Suprapubic skin (tissue), 4 donors: ENCODE data around the gene DCAF17. TPM values are rescaled to one million over a fixed set of nuclear protein-coding genes. Genes with fewer than 3 reads are reported as not detected.
A peak's percentile ranks its signal among the peaks of the same experiment; 100 is the strongest.
"Not testable (repeated sequence)": the region's sequence is repeated elsewhere in the genome, so short reads cannot be mapped to it uniquely, and the experiment has no call there.

ENCODE experiments used
- DNase-seq, 2 donors: peaks; one replicate each; pipeline ENCODE4 v3.0.0-alpha.2; 2019; ENCODE audit warnings: low spot score in 2 of 2
- H3K27ac ChIP-seq: fragments of 200-600 bp; sonication (generic); one replicate; pipeline ENCODE4 v1.5.1; 2019
- H3K27me3 ChIP-seq: fragments of 200-600 bp; sonication (generic); one replicate; pipeline ENCODE4 v1.5.1; 2019
- H3K36me3 ChIP-seq: fragments of 200-600 bp; sonication (generic); one replicate; pipeline ENCODE4 v1.5.1; 2019
- H3K4me1 ChIP-seq: fragments of 200-600 bp; sonication (generic); one replicate; pipeline ENCODE4 v1.5.1; 2019
- H3K4me3 ChIP-seq: fragments of 200-600 bp; sonication (generic); one replicate; pipeline ENCODE4 v1.5.1; 2019; ENCODE audit warnings: mild to moderate bottlenecking
- H3K9me3 ChIP-seq: fragments of 200-600 bp; sonication (generic); one replicate; pipeline ENCODE4 v1.5.1; 2019
- CTCF ChIP-seq, 2 donors: fragments of 200-600 bp in 1 of 2; fragments of 450-650 bp in 1 of 2; sonication (generic) in 1 of 2; IDR thresholded peaks; one replicate each; pipeline ENCODE4 v1.5.1; 2016 to 2019; ENCODE audit warnings: antibody characterized with exemption in 2 of 2, mild to moderate bottlenecking in 1 of 2, moderate library complexity in 1 of 2
- EP300 ChIP-seq: sonication (generic); formaldehyde crosslinking; IDR thresholded peaks from one replicate; pipeline ENCODE4 v1.6.1; 2017; ENCODE audit warnings: antibody characterized with exemption
- POLR2A ChIP-seq, 2 donors: fragments of 450-650 bp; IDR thresholded peaks; one replicate each; pipeline ENCODE4 v1.6.1; 2017; ENCODE audit warnings: antibody characterized with exemption in 2 of 2, mild to moderate bottlenecking in 2 of 2, moderate library complexity in 2 of 2
- POLR2AphosphoS5 ChIP-seq, 3 donors: sonication (generic); formaldehyde crosslinking; IDR thresholded peaks; one replicate each; pipeline ENCODE4 v1.6.1; 2017; ENCODE audit warnings: antibody characterized with exemption in 3 of 3
- WGBS: methylation state at CpG from one replicate; pipeline ENCODE4 v1.1.5; 2018; 5-methylcytosine and 5-hydroxymethylcytosine counted together
- total RNA-seq, 4 donors: library from RNA; depleted of rRNA; stranded (reverse); fragments of >200 nt; gene quantifications; one replicate each; pipeline ENCODE4 v1.1.0, GENCODE V29; 2016

Gene DCAF17
- total RNA-seq, 4 donors from 2014 or later: 12.1 to 25.1 (median 15.1) TPM

- peaks cover 5% of the 10 kb centered on the region for H3K4me1 ChIP-seq
- H3K27ac ChIP-seq: no peak overlapping the region
- H3K9me3 ChIP-seq: no peaks in the 10 kb centered on the region
- H3K4me3 ChIP-seq: no peak overlapping the region
- no peaks in the 10 kb centered on the region for H3K27me3 ChIP-seq
- TF ChIP-seq CTCF (IDR thresholded peaks at IDR 0.05): no peak
- TF ChIP-seq POLR2A (IDR thresholded peaks at IDR 0.05): no peak
- TF ChIP-seq POLR2AphosphoS5 (IDR thresholded peaks at IDR 0.05): no peak
- no peak for TF ChIP-seq EP300
- peaks cover 3% of the 10 kb centered on the region for H3K36me3 ChIP-seq
- no peak for DNase-seq
- WGBS: 95% methylated on average over 2 of the region's 2 CpGs
Measured at GRCh38 chr2:171419333-171419732, 14.7 kb upstream of the DCAF17 start.

- 92% methylated on average over 3 of the region's 3 CpGs for WGBS
- no peaks in the 10 kb centered on the region for H3K27me3 ChIP-seq
- no peak overlapping the region for H3K27ac ChIP-seq
- no peaks in the 10 kb centered on the region for H3K9me3 ChIP-seq
- peaks cover under 1% of the 10 kb centered on the region for H3K4me1 ChIP-seq
- H3K4me3 ChIP-seq: no peak overlapping the region
- TF ChIP-seq CTCF (IDR thresholded peaks at IDR 0.05): no peak
- no peak for TF ChIP-seq POLR2A (IDR thresholded peaks at IDR 0.05)
- TF ChIP-seq POLR2AphosphoS5 (IDR thresholded peaks at IDR 0.05): no peak
- no peak for TF ChIP-seq EP300
- H3K36me3 ChIP-seq: peaks cover 3% of the 10 kb centered on the region
- DNase-seq: no peak
Measured at GRCh38 chr2:171420728-171421563, 13.1 kb upstream of the DCAF17 start.

- not testable (repeated sequence) for H3K27me3 ChIP-seq, H3K36me3 ChIP-seq, H3K27ac ChIP-seq, H3K4me3 ChIP-seq, DNase-seq, H3K4me1 ChIP-seq, H3K9me3 ChIP-seq
- WGBS: 94% methylated on average over 2 of the region's 2 CpGs
Measured at GRCh38 chr2:171422710-171423495, 11.1 kb upstream of the DCAF17 start.

GRCh38 chr2:171430516-171431410 is 3.3 kb upstream of the DCAF17 start:
- peaks cover 37% of the 10 kb centered on the region for H3K4me1 ChIP-seq
- peak overlapping the region; percentile 97 for H3K27ac ChIP-seq
- DNase-seq: no peak
- H3K36me3 ChIP-seq: no peaks in the 10 kb centered on the region
- no peak for TF ChIP-seq CTCF (IDR thresholded peaks at IDR 0.05)
- TF ChIP-seq POLR2A (IDR thresholded peaks at IDR 0.05): no peak
- no peak for TF ChIP-seq EP300
- no peak for TF ChIP-seq POLR2AphosphoS5 (IDR thresholded peaks at IDR 0.05)
- WGBS: 69% methylated on average over 7 of the region's 7 CpGs
- H3K9me3 ChIP-seq: no peaks in the 10 kb centered on the region
- H3K27me3 ChIP-seq: no peaks in the 10 kb centered on the region
- H3K4me3 ChIP-seq: no peak overlapping the region

GRCh38 chr2:171431677-171432167 is 2.3 kb upstream of the DCAF17 start:
- Histone ChIP-seq H3K4me3 (no peak overlapping the region), H3K36me3 (peaks cover 2% of the 10 kb centered on the region), H3K4me1 (peaks cover 37% of the 10 kb centered on the region), H3K27me3 (no peaks in the 10 kb centered on the region), H3K9me3 (no peaks in the 10 kb centered on the region), H3K27ac (peak overlapping the region; percentile 97)
- DNase-seq: no peak
- 89% methylated on average over 6 of the region's 9 CpGs for WGBS
- TF ChIP-seq CTCF (IDR thresholded peaks at IDR 0.05): no peak
- no peak for TF ChIP-seq POLR2AphosphoS5 (IDR thresholded peaks at IDR 0.05)
- TF ChIP-seq POLR2A (IDR thresholded peaks at IDR 0.05): no peak
- no peak for TF ChIP-seq EP300
